Hematopoietic multipotent progenitor cell treated with erythropoietin and hydrocortisone succinate and interleukin-3 and kit ligand, for 17 days (in vitro differentiated cells): ENCODE data around the gene VAV3.

ENCODE experiments used
- DNase-seq: peaks from one replicate; pipeline ENCODE4 v3.0.0-alpha.2; 2015; ENCODE audit warnings: low spot score

The VAV3 gene

GRCh38 chr1:107588321-107588720, 376.7 kb downstream of the VAV3 start:
- DNase-seq = no peak

- no peak for DNase-seq
Measured at GRCh38 chr1:107575226-107575625, 389.8 kb downstream of the VAV3 start.

- no peak for DNase-seq
Measured at GRCh38 chr1:107574044-107574443, 390.9 kb downstream of the VAV3 start.

- DNase-seq = no peak
Measured at GRCh38 chr1:107572674-107573211, 392.2 kb downstream of the VAV3 start.

GRCh38 chr1:107570768-107571167, 394.2 kb downstream of the VAV3 start:
- no peak for DNase-seq

- DNase-seq = no peak
Measured at GRCh38 chr1:107563441-107563840, 401.5 kb downstream of the VAV3 start.

GRCh38 chr1:107559881-107560280, 405.1 kb downstream of the VAV3 start:
- DNase-seq = no peak

GRCh38 chr1:107557095-107557494, 407.9 kb downstream of the VAV3 start:
- DNase-seq = no peak

GRCh38 chr1:107555578-107555977, 409.4 kb downstream of the VAV3 start:
- DNase-seq = no peak

- no peak for DNase-seq
Measured at GRCh38 chr1:107552781-107553180, 412.2 kb downstream of the VAV3 start.

GRCh38 chr1:107551456-107551855, 413.5 kb downstream of the VAV3 start:
- no peak for DNase-seq

- DNase-seq = no peak
Measured at GRCh38 chr1:107550358-107550757, 414.6 kb downstream of the VAV3 start.

GRCh38 chr1:107549152-107549810, 415.7 kb downstream of the VAV3 start:
- DNase-seq = no peak

GRCh38 chr1:107548276-107548675, 416.7 kb downstream of the VAV3 start:
- no peak for DNase-seq

GRCh38 chr1:107547363-107548155, 417.4 kb downstream of the VAV3 start:
- no peak for DNase-seq

GRCh38 chr1:107546576-107546975, 418.4 kb downstream of the VAV3 start:
- DNase-seq = no peak

- DNase-seq = no peak
Measured at GRCh38 chr1:107545879-107546278, 419.1 kb downstream of the VAV3 start.

GRCh38 chr1:107545056-107545577, 419.9 kb downstream of the VAV3 start:
- no peak for DNase-seq

GRCh38 chr1:107544285-107544684, 420.7 kb downstream of the VAV3 start:
- no peak for DNase-seq

- DNase-seq = no peak
Measured at GRCh38 chr1:107541412-107541811, 423.6 kb downstream of the VAV3 start.

GRCh38 chr1:107538502-107538901, 426.5 kb downstream of the VAV3 start:
- DNase-seq = no peak

GRCh38 chr1:107536266-107536665, 428.7 kb downstream of the VAV3 start:
- DNase-seq = no peak

- no peak for DNase-seq
Measured at GRCh38 chr1:107535091-107535490, 429.9 kb downstream of the VAV3 start.
